HG03354 (cell line): Measurements from ENCODE around the gene CTNNA1.
A peak's percentile ranks its signal among the peaks of the same experiment; 100 is the strongest.
"Not testable (repeated sequence)": the region's sequence is repeated elsewhere in the genome, so short reads cannot be mapped to it uniquely, and the experiment has no call there.

ENCODE experiments used
- ATAC-seq: cut with Tn5 transposase; IDR thresholded peaks from one replicate; pipeline ENCODE4 v1.9.1; 2021; ENCODE audit warnings: mild to moderate bottlenecking; ENCODE audit not compliant: unreplicated experiment, poor library complexity, severe bottlenecking

The CTNNA1 gene

DNA sequence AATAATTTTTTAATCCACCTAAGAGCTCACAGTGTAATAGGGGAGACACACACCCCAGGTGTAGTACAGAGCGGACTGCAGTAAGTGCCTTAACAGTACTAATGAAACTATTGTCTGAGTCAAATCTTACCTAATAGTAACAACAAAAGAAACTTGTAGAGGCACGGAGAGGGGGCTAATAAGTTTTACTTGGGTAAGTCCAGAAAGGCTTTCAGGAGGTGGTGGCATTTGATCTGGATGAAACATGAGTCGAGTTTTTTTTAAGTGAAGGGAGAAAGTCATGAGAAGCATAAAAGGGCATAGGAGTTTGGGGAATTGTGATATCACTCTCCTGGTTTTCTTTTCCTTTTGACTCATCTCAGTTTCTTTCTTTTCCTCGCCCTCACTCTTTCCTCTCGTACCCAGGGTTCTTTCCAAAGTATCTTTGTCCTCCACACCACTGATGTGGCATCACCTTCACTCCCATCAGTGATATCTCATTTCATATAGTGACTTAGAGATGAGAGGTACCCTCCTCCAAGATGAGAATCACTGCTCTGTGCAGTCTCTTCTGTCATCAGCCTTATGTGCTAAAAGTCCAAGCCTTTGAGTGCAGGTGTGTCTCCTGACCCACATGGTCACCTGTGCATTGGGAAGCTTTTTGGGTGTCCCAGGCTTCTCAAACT, 2.0 kb downstream of the CTNNA1 start:
- peak; percentile 41 for ATAC-seq

DNA sequence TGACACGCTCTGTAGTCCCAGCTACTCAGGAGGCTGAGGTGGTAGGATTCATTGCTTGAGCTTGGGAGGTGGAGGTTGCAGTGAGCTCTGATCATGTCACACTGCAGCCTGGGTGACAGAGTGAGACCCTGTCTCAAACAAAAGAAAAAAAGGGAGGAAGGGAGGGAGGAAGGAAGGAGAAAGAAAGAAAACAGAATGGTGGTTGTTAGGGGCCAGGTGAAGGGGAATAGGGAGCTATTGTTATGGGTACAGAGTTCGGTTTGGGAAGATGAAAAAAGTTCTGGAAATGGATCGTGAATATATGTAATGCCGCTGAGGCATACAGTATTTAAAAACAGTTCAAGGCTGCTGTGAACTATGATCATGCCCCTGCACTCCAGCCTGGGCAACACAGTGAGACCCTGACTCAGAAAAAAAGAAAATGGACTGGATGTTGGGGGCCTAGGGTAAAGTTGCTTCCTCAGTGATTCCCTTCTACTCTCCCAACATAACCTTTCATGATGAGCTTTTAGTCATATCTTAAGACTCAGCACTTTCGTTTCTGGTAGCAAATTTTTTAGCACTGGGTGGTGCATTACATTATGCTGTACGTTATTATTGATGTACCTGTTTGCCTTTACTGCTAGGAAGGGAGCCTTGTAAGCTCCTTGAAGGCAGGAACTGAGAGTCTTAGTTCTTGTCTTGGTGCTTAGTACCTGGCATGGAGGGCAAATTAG, 4.0 kb downstream of the CTNNA1 start:
- ATAC-seq = no peak

DNA sequence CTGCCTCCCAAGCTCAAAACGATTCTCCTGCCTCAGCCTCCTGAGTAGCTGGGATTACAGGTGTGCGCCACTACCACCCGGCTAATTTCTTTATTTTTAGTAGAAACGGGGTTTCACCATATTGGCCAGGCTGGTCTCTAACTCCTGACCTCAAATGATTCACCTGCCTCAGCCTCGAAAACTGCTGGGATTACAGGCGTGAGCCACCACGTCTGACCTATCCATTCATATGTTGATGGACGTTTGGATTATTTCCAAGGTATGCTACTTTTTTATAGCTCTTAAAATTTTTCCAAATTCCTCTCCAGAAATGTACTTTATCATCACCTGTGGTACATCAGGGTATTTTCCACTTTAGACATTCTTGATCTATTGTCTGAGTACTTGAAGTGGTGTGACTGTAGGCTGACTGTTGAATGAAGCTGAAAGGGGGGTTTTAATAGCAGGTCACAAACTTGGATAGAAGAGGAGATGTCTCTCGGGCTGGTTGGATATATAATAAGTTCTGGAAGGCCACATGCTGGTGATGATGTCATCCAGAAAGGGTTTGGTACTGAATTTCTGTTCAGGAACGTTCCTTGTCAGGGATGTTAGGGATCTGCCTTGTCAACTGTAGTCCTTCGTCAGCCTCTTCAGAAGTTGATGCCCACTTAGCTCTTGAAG, 7.4 kb downstream of the CTNNA1 start:
- no peak for ATAC-seq

DNA sequence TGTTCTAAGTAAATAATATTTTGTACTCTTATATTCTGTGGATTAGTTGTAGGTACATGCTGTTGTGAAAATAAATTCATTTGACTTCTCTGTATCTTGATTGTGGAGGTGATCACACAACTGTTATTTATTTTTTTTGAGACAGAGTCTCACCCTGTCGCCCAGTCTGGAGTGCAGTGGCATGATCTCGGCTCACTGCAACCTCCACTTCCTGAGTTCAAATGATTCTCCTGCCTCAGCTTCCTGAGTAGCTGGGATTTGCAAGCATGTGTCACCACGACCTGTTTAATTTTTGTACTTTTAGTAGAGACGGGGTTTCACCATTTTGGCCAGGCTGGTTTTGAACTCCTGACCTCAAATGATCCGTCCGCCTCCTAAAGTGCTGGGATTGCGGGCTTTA, 7.9 kb downstream of the CTNNA1 start:
- not testable (repeated sequence) for ATAC-seq

DNA sequence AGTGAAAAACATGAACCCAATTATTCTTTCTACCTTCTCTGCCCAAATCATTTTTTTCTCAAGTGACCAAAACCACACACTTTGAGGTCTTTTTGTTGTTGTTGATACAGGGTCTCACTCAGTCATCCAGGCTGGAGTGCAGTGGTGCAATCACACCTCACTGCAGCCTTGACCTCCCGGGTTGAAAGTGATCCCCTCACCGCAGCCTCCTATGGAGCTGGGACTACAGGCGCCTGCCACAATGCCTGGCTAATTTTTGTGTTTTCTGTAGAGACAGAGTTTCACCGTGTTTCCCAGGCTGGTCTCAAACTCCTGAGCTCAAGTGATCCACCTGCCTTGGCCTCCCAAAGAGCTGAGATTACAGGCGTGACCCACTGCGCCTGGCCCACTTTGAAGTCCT, 8.4 kb downstream of the CTNNA1 start:
- ATAC-seq = not testable (repeated sequence)

DNA sequence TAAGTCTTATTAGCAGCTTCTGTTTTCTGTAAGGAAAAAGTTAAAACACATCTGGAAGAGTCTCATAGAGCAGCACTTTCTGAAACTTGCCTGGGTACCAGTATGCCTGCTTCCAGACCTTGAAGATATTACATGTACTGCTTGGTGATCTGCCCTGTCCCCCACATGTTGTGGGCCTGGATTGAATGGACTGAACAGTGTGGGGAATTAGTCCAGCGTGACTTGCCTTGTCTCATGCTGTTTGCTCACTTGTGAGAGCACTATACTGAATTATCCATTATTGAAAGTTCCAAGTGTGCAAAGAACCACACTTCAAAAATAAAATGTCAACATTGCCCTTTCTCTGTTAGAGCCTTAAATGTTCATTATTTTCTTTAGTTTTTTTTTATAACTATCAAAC, 8.9 kb downstream of the CTNNA1 start:
- no peak for ATAC-seq

DNA sequence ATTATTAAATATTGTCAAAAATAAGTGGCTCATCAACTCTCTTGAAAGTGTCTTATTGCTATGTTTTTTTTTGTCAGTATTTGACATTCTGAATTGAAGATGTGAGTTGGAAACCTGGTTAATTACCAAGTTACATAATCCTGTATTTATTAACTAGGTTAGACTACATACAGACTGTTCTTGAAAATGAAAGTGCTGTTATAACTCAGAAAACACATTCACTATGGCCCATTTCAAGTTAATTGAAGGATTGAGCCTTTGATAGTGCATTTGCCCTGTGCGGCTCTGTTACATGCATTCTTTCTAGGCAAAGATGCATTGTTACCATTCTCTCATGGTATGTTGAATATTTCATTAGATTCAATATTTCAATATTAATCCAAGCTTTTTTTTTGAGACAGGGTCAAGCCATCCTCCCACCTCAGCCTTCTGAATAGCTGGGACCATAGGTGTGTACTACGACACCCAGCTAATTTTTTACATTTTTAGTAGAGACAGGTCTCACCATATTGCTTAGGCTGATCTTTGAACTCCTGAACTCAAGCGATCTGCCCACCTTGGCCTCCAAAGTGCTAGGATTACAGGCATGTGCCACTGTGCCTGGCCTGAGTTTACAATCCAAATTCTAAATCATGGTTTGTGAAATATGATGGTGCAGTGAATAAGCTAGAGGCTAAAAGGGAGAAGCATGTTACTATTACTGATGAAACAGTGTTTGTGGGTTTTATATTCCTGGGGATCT, 10.0 kb downstream of the CTNNA1 start:
- no peak for ATAC-seq

DNA sequence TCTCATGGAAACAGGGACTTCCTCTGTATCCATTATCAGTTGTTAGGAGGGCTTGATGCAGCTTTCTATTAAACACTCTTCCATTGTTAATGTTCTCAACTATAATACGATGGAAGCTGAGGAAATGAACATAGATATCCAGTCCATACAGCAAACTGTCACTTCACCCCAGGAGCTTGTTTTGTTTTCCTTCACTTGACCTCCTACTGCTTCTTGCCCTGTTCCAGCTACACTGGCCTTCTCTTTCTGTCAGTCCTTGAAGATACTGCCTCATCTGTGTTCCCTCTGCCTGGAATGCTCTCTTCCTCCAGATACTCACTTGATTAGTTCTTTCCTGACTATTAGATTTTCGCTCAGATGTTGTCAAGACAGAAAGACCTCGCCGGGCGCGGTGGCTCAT, 17.1 kb downstream of the CTNNA1 start:
- no peak for ATAC-seq

DNA sequence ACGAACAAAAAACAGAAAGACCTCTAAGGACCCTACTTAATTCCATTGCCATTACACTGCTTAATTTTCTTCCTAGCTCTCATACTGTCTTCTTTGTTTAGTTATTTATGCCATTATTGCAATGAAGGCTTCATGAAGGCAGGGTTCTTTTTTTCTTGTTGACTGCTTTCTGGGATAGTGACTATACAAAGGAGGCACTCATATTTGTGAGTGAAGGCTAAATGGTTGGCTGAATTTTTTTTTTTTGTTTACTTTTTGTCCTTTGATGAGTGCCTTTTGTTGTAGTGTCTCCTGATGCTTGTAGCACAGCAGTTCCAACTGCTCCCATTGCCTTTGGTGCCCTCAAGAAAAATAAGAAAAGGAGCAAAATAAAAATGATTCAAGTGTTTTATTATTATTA, 17.8 kb downstream of the CTNNA1 start:
- ATAC-seq = no peak

DNA sequence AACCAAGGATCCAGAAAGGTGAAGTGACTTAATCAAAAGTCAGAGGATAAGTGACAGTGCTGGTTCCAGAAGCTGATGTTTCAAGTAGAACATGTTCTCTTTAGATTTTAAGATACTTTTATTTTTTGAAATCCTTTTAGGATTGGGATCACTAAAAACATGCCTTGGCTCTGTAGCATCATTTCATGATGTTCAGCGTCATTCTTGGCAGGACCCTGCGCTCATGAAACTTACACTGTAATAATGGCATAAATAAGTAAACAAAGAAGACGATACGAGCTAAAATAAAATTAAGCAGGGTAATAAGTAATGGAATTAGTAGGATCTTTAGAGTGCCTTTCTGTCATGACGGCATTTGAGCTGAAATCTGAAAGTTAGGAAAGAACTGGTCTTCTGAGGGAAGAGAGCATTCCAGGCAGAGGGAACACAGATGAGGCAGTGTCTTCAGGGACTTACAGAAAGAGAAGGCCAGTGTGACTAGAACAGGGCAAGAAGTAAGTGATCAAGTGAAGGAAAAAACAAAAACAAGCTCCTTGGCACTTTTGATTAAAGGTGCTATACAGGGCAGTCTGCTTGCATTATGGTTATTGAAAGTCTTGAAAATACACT, 19.9 kb downstream of the CTNNA1 start:
- no peak for ATAC-seq

DNA sequence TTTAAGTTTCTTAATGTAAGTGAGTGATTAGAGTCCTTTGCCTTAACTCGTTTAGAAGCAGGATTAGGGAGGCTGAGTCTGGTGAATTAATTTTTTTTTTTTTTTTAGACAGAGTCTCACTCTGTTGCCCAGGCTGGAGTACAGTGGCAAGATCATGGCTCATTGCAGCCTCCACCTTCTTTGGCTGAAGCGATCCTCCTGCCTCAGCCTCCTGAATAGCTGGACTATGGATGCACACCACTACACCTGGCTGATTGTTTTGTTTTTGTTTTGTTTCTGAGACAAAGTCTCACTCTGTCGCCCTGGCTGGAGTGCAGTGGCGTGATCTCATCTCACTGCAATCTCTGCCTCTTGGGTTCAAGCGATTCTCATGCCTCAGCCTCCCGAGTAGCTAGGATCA, 20.4 kb downstream of the CTNNA1 start:
- ATAC-seq = not testable (repeated sequence)

DNA sequence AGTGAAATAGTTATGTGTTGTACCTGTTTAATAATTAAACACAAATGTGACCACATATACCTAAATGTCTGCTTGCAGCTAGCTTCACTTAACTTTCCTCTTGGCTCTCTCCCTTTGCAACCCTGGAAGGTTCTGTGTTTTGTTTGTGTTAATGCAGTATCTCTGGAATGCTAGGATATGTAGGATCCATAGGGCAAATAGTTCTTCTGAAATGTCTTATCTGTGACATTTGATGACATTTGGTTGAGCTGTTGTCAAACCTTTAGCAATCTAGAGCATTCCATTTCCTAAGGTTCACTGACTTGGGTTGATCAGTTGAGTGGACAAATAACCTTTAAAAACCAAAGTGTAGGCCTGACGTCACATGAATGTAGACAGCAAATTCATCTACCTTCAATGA, 21.8 kb downstream of the CTNNA1 start:
- ATAC-seq = no peak

DNA sequence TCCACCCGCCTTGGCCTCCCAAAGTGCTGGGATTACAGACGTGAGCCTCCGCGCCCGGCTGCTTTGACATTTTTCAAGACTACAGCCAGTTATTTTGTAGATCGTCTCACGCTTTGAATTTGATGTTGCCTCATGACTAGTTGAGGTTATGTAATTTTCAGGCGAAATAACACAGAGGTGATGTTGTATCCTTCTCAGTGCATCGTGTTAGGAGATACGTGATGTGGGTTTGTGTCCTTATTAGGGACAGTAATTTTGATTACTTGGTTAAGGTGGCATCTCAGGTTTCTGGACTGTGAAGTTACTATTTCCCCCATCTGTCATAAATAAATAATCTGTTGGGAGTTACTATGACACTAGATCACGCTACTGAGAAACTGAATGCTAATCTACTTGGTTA, 25.0 kb downstream of the CTNNA1 start:
- ATAC-seq = no peak

DNA sequence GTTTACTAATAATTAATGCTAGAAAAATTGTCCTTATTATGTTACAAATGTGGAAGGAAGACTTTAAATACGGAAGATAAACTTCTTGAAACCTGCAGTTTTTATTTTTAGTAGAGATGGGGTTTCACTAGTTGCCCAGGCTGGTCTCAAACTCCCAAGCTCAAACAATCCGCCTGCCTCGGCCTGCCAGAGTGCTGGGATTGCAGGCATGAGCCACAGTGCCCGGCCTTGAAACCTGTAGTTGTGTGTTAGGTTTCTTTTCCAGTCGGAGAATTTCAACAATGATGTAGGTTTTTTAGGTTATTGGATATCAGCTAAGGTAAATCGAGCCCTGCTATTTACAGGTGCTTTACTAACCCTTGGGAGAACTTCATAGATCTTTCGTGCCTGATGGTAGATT, 30.8 kb downstream of the CTNNA1 start:
- no peak for ATAC-seq

DNA sequence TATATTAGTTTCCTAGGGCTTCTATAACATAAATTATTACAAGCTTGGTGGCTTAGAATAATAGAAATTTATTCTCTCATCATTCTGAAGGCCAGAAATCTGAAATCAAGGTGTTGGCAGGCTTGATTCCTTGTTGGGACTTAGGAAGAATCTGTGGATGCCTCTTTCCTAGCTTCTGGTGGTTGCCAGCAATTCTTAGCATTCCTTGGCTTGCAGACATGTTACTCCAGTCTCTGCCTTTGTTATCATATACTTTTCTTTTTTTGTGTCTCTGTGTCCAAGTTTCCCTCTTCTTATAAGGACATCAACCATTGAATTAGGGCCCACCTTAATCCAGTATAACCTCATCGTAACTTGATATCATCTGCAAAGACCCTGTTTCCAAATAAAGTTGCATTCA, 31.4 kb downstream of the CTNNA1 start:
- ATAC-seq = no peak

DNA sequence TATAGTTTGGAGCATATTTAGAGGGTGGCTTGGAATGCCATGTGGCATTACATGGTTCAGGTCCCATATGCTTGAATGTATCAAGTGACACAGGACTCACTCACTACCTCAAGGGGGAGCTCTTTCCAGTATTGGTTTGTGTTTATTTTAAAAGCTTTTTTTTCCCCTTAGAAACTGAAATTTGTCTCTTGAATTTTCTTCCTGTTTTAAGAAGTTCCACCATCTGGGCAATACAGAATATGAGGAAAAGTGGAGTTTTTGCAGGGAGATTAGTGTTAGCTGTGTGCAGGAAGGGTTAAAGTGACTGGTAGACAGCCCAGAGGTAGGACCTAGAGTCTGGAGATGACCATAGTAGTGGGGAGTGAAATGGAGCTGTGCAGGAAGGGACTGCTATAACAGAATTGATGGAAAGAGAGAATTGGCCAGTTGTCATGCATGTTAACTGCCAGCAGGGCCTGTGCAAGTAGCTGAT, 36.6 kb downstream of the CTNNA1 start:
- ATAC-seq = no peak

DNA sequence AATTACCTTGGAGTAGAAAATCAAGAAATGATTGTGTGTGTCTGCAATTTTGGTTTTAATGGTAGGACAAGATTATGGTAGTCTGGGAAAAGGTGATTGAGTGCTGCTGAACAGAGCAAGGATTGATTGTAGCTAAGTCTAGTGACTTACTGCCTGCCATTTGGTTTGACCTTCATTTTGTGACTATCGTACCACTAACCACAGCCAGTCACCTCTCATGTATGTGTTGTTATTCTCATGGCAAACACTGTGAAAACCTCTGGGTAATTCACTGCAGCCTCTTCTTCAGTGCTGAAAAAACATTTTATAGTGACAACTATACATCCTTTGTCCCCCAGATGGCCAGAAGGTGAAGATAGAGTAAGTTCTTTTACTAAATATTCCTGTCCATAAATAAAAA, 37.5 kb downstream of the CTNNA1 start:
- ATAC-seq = no peak

DNA sequence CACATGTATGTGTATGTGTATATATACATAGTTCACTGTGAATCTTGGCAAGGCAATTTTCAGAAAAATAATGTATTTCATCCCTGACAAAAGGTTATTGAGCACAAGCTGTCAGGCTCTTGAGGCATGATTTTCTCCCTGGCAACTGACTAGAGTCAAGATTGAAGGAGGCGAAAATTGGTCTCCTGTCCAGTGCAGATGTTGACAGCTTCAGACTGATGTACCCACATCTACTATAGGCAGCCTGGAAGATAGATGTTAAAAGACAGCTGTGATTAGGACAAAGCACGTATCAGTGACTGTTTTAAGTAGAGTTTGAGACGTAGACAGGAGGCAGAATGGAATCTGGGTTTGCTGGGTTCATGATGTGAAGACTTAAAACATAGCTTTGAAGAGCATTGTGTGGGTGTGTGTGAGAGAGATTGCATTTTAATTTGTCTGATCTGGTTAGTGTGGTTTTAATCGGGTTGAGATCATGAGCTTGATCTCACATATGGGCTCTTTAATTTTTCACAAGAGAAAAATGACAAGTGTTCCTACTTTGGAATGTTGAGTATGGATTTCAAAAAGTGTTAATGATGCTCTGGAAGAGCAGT, 39.1 kb downstream of the CTNNA1 start:
- no peak for ATAC-seq

DNA sequence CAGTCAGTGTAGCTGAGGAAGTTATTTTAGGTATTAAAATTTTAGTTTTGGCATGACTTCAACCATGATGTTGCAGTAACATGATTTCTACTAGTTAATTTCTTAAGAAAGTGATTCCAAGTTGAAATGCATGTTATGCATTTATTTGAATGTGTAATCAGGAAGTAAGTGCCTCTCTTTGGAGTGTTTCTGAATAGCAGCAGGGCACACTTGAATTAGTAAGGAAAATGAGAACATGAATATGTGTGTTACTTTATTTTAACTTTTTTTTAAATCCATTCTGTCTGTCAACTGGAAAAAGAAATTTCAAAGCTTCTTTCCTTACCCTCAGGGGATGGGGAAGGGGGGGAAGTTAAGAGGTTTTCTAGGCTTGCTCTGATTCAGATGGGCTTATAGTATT, 40.4 kb downstream of the CTNNA1 start:
- ATAC-seq = no peak

DNA sequence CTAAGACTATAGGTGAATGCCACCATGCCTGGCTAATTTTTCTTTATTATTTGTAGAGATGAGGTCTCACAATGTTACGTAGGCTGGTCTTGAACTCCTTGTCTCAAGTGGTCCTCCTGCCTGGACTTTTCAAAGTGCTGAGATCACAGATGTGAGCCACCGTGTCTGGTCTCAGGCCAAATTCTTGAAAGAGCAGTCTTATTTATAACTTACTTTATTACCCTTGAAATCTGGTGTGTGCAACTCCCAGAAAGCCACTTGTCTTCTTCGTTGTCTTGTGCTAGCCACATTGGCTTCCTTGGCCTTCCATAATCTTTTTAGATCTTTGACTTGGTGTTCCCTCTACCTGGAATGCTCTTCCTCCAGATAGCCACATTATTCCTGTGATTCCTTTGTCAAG, 50.1 kb downstream of the CTNNA1 start:
- ATAC-seq = no peak
